Fibroblast of lung (primary cell): ENCODE measurements around the gene RIIAD1.

Source experiments
- EZH2 ChIP-seq: IDR thresholded peaks from 2 replicates; pipeline ENCODE4 v1.5.1; 2012; ENCODE audit warnings: low read length, control low read depth, mild to moderate bottlenecking; ENCODE audit errors: missing control alignments
- TF ChIP-seq, protein P1 (sequence below), 2 donors: IDR thresholded peaks in 1 of 2; conservative IDR thresholded peaks in 1 of 2; 1 replicate in 1 of 2; 2 replicates in 1 of 2; pipeline ENCODE4 v1.5.1; 2011 to 2012; ENCODE audit warnings: low read length in 2 of 2, control low read depth in 1 of 2, inconsistent platforms in 1 of 2, low read depth in 1 of 2, mild to moderate bottlenecking in 1 of 2

DNA sequence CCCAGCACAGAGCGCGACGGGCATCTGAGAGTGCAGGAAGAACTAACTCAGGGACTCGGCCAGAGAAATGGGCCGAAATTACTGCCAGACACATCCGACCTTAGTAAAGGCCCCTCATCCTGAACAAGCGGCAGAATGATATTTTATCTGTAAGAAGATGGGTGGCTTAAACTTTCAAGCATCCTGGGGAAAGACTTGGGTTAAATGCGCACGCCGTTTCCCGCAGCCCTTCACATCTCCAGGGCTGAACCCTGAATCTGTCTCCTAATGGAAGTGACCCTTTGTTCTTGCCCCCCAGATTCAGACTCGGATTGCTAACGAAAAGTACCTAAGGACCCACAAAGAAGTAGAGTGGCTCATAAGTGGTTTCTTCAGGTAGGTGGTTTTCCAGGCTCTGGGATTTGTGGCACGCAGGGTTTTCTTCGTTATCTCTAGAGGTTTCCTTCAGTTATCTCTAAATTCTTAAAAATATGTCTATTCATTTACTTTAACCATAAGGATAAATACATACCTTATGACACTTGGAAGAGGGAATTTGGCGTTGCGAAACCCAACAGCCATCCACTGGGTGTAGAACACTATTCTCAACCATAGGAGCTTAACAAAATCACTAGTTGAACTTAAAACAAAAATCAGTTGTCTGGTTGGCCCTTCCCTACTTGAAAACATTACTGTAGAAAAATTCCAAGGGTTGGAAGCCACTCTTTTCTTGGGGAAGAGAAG is 627 bp downstream of the RIIAD1 start:
- TF ChIP-seq, protein P1, sequence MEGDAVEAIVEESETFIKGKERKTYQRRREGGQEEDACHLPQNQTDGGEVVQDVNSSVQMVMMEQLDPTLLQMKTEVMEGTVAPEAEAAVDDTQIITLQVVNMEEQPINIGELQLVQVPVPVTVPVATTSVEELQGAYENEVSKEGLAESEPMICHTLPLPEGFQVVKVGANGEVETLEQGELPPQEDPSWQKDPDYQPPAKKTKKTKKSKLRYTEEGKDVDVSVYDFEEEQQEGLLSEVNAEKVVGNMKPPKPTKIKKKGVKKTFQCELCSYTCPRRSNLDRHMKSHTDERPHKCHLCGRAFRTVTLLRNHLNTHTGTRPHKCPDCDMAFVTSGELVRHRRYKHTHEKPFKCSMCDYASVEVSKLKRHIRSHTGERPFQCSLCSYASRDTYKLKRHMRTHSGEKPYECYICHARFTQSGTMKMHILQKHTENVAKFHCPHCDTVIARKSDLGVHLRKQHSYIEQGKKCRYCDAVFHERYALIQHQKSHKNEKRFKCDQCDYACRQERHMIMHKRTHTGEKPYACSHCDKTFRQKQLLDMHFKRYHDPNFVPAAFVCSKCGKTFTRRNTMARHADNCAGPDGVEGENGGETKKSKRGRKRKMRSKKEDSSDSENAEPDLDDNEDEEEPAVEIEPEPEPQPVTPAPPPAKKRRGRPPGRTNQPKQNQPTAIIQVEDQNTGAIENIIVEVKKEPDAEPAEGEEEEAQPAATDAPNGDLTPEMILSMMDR (conservative IDR thresholded peaks at IDR 0.05 in 1 of 2, IDR thresholded peaks at IDR 0.05 in 1 of 2; ENCODE audit: low read depth in 1 of 2, low read length in 2 of 2), result no peak
- TF ChIP-seq EZH2, result no peak
